Hepatocyte (in vitro differentiated cells): Measurements from ENCODE around the gene UGT1A4. TPM values are rescaled to one million over a fixed set of nuclear protein-coding genes. Genes with fewer than 3 reads are reported as not detected.

Source experiments
- DNase-seq: peaks from one replicate; pipeline ENCODE4 v3.0.0-alpha.2; 2016; ENCODE audit warnings: low spot score
- H2AFZ ChIP-seq: fragments of 200-600 bp; sonication (generic); 2 replicates; pipeline ENCODE4 v1.6.0; 2016; ENCODE audit warnings: antibody characterized with exemption, mild to moderate bottlenecking
- H3K27ac ChIP-seq: fragments of 200-600 bp; sonication (generic); 2 replicates; pipeline ENCODE4 v1.5.1; 2016; ENCODE audit warnings: mild to moderate bottlenecking
- H3K27me3 ChIP-seq: fragments of 200-600 bp; sonication (generic); 2 replicates; pipeline ENCODE4 v1.6.1; 2016
- H3K36me3 ChIP-seq: fragments of 200-600 bp; sonication (generic); replicated peaks from 2 replicates; pipeline ENCODE4 v1.5.1; 2016; ENCODE audit warnings: low read depth; ENCODE audit not compliant: insufficient read depth
- H3K4me1 ChIP-seq: fragments of 200-600 bp; sonication (generic); 2 replicates; pipeline ENCODE4 v1.5.1; 2016; ENCODE audit warnings: mild to moderate bottlenecking, moderate library complexity; ENCODE audit not compliant: insufficient read depth
- H3K4me2 ChIP-seq: fragments of 200-600 bp; sonication (generic); 2 replicates; pipeline ENCODE4 v1.6.0; 2016
- H3K4me3 ChIP-seq: fragments of 200-600 bp; sonication (generic); 2 replicates; pipeline ENCODE4 v1.5.1; 2016; ENCODE audit warnings: mild to moderate bottlenecking
- H3K79me2 ChIP-seq: fragments of 200-600 bp; sonication (generic); 2 replicates; pipeline ENCODE4 v1.6.0; 2017; ENCODE audit warnings: mild to moderate bottlenecking
- H3K9me2 ChIP-seq: fragments of 200-600 bp; sonication (generic); replicated peaks from 2 replicates; pipeline ENCODE4 v1.6.0; 2017; ENCODE audit warnings: mild to moderate bottlenecking; ENCODE audit not compliant: insufficient read depth
- H3K9me3 ChIP-seq: fragments of 200-600 bp; sonication (generic); 2 replicates; pipeline ENCODE4 v1.5.1; 2016; ENCODE audit warnings: low read depth, mild to moderate bottlenecking
- H4K20me1 ChIP-seq: fragments of 200-600 bp; sonication (generic); 2 replicates; pipeline ENCODE4 v1.6.0; 2016; ENCODE audit warnings: mild to moderate bottlenecking; ENCODE audit not compliant: insufficient read depth, poor library complexity, severe bottlenecking
- EZH2 ChIP-seq: fragments of 200-600 bp; sonication (generic); IDR thresholded peaks from 2 replicates; pipeline ENCODE4 v1.6.1; 2016; ENCODE audit warnings: antibody characterized with exemption, mild to moderate bottlenecking, borderline replicate concordance
- EZH2phosphoT487 ChIP-seq: fragments of 200-600 bp; sonication (generic); IDR thresholded peaks from one replicate; pipeline ENCODE4 v1.6.1; 2018; ENCODE audit warnings: antibody characterized with exemption, mild to moderate bottlenecking, low read depth, moderate library complexity; ENCODE audit not compliant: unreplicated experiment, severe bottlenecking
- WGBS: methylation state at CpG from one replicate; pipeline ENCODE4 v1.1.6; 2016; ENCODE audit warnings: low lambda C conversion rate; ENCODE audit errors: missing lambda C conversion rate; 5-methylcytosine and 5-hydroxymethylcytosine counted together
- polyA plus RNA-seq: library from polyadenylated mRNA; unstranded; fragments of >200 nt; fragmentation: Nextera tagmentation; extraction: Ambion mirVana; gene quantifications from 2 replicates; pipeline ENCODE4 v1.2.1, GENCODE V29; 2016
- total RNA-seq: library from RNA; depleted of rRNA; stranded (reverse); fragments of >200 nt; gene quantifications from 2 replicates; pipeline ENCODE4 v1.2.3, GENCODE V29; 2014
- TF ChIP-seq, protein P1 (sequence below): fragments of 200-600 bp; sonication (generic); IDR thresholded peaks from 2 replicates; pipeline ENCODE4 v1.5.1; 2016; ENCODE audit warnings: antibody characterized with exemption, mild to moderate bottlenecking; ENCODE audit not compliant: poor library complexity

The UGT1A4 gene
- total and polyA plus RNA-seq, 2 experiments from 2014 or later: not detected

GRCh38 chr2:233775414-233775813 lies 56.9 kb downstream of the UGT1A4 start:
- Histone ChIP-seq H3K4me2 (no peak overlapping the region), H3K4me3 (no peak overlapping the region), H2AFZ (no peak overlapping the region), H3K36me3 (no peaks in the 10 kb centered on the region), H4K20me1 (no peaks in the 10 kb centered on the region), H3K9me3 (no peaks in the 10 kb centered on the region), H3K4me1 (no peaks in the 10 kb centered on the region), H3K9me2 (no peaks in the 10 kb centered on the region), H3K79me2 (no peaks in the 10 kb centered on the region), H3K27ac (no peak overlapping the region), H3K27me3 (no peaks in the 10 kb centered on the region)
- 95% methylated on average over 6 of the region's 6 CpGs for WGBS
- TF ChIP-seq EZH2phosphoT487 (no peak), EZH2 (no peak)
- TF ChIP-seq, protein P1, sequence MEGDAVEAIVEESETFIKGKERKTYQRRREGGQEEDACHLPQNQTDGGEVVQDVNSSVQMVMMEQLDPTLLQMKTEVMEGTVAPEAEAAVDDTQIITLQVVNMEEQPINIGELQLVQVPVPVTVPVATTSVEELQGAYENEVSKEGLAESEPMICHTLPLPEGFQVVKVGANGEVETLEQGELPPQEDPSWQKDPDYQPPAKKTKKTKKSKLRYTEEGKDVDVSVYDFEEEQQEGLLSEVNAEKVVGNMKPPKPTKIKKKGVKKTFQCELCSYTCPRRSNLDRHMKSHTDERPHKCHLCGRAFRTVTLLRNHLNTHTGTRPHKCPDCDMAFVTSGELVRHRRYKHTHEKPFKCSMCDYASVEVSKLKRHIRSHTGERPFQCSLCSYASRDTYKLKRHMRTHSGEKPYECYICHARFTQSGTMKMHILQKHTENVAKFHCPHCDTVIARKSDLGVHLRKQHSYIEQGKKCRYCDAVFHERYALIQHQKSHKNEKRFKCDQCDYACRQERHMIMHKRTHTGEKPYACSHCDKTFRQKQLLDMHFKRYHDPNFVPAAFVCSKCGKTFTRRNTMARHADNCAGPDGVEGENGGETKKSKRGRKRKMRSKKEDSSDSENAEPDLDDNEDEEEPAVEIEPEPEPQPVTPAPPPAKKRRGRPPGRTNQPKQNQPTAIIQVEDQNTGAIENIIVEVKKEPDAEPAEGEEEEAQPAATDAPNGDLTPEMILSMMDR: no peak
- no peak for DNase-seq

GRCh38 chr2:233778030-233778429 lies 59.5 kb downstream of the UGT1A4 start, which contains the start of gene MROH2A:
Gene MROH2A, plus strand, starts transcription at chr2:233778330. Its CDS starts 1,029 bp downstream, at chr2:233779359.
- no peaks in the 10 kb centered on the region for H3K9me3 ChIP-seq
- no peak within 1 kb of the TSS for H3K27ac ChIP-seq
- no peak within 1 kb of the TSS for H3K4me2 ChIP-seq
- DNase-seq: no peak
- H3K9me2 ChIP-seq: no peaks in the 10 kb centered on the region
- no peaks in the 10 kb centered on the region for H3K4me1 ChIP-seq
- TF ChIP-seq, protein P1: no peak
- TF ChIP-seq EZH2phosphoT487 (no peak), EZH2 (no peak)
- H3K27me3 ChIP-seq: no peaks in the 10 kb centered on the region
- no peaks in the 10 kb centered on the region for H4K20me1 ChIP-seq
- no peak within 1 kb of the TSS for H2AFZ ChIP-seq
- H3K79me2 ChIP-seq: no peaks in the 10 kb centered on the region
- no peaks in the 10 kb centered on the region for H3K36me3 ChIP-seq
- no peak within 1 kb of the TSS for H3K4me3 ChIP-seq
- 90% methylated on average over 2 of the region's 2 CpGs for WGBS

GRCh38 chr2:233779722-233780121 lies 61.2 kb downstream of the UGT1A4 start:
- no peaks in the 10 kb centered on the region for H4K20me1 ChIP-seq
- no peaks in the 10 kb centered on the region for H3K9me3 ChIP-seq
- DNase-seq: no peak
- no peak overlapping the region for H3K27ac ChIP-seq
- H3K4me2 ChIP-seq: no peak overlapping the region
- 89% methylated on average over 4 of the region's 4 CpGs for WGBS
- no peaks in the 10 kb centered on the region for H3K36me3 ChIP-seq
- no peaks in the 10 kb centered on the region for H3K27me3 ChIP-seq
- no peak overlapping the region for H3K4me3 ChIP-seq
- no peak for TF ChIP-seq EZH2phosphoT487
- TF ChIP-seq, protein P1: no peak
- no peak for TF ChIP-seq EZH2
- no peaks in the 10 kb centered on the region for H3K9me2 ChIP-seq
- H2AFZ ChIP-seq: no peak overlapping the region
- H3K79me2 ChIP-seq: no peaks in the 10 kb centered on the region
- H3K4me1 ChIP-seq: no peaks in the 10 kb centered on the region

DNA sequence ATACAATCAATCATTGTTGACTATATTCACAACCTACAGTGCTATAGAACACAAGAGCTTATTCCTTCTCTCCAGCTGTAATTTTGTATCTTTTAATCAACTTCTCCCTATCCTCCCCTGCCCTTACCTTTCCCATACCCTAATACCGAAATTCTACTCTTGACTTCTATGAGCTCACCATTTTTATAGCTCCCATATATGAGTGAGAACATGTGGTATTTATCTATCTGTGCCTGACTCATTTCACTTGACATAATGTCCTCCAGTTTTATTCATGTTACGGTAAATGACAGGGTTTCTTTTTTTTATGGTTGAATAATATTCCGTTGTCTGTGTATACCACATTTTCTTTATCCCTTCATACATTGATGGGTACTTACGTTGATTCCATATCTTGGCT lies 62.2 kb downstream of the UGT1A4 start:
- Histone ChIP-seq H3K27me3 (no peaks in the 10 kb centered on the region), H3K27ac (no peak overlapping the region), H3K4me2 (no peak overlapping the region), H3K79me2 (no peaks in the 10 kb centered on the region), H2AFZ (no peak overlapping the region), H3K36me3 (no peaks in the 10 kb centered on the region), H3K9me3 (no peaks in the 10 kb centered on the region), H4K20me1 (no peaks in the 10 kb centered on the region), H3K4me3 (no peak overlapping the region), H3K9me2 (no peaks in the 10 kb centered on the region), H3K4me1 (no peaks in the 10 kb centered on the region)
- TF ChIP-seq EZH2 (no peak), EZH2phosphoT487 (no peak)
- TF ChIP-seq, protein P1: no peak
- DNase-seq: no peak
- 90% methylated on average over 4 of the region's 4 CpGs for WGBS
